HepG2 (cell line): ENCODE results near the gene NATD1.

Experiments used
- NCOR1 ChIP-seq: fragments of 200-600 bp; sonication (generic); IDR thresholded peaks from 2 replicates; pipeline ENCODE4 v1.7.0; 2017; ENCODE audit warnings: antibody characterized with exemption, low read length, borderline replicate concordance
- RNF2 ChIP-seq: fragments of 450-650 bp; conservative IDR thresholded peaks from 2 replicates; pipeline ENCODE4 v1.6.1; 2016; ENCODE audit warnings: low read depth
- TF ChIP-seq, protein P1 (sequence below), 2 experiments: sonication (generic) in 1 of 2; formaldehyde crosslinking in 1 of 2; IDR thresholded peaks; 2 replicates each; pipeline versions ENCODE4 v1.5.1 to v1.6.1; 2011 to 2020; ENCODE audit warnings: borderline replicate concordance in 1 of 2, low read depth in 1 of 2, low read length in 1 of 2, mild to moderate bottlenecking in 1 of 2, missing genetic modification reagents in 1 of 2, moderate library complexity in 1 of 2

DNA sequence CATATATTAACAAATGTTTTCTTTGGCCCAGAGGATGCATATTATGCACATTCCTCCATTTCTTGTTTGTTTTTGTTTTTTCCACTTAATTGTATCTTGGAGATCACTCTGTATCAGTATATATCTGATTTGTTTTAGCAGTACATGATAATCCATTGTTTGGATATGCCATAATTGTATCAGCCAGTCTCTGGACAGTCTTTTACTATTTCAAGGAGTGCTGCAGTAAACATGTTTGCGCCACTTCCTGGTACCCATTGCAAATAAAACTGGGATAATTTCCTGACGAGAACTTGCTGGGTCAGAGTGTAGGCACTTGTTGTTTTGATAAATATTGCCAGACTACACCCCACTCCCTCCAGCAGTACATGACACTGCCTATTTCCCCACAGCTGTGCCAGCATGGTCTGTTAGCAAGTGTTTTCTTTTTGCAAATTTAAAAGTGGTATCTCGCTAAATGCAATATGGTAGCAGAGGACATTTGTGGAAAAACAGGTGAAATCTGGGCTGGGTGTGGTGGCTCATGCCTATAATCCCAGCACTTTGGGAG lies 34.3 kb downstream of the NATD1 start:
- TF ChIP-seq NCOR1 (no peak), RNF2 (no peak)
- TF ChIP-seq, protein P1, sequence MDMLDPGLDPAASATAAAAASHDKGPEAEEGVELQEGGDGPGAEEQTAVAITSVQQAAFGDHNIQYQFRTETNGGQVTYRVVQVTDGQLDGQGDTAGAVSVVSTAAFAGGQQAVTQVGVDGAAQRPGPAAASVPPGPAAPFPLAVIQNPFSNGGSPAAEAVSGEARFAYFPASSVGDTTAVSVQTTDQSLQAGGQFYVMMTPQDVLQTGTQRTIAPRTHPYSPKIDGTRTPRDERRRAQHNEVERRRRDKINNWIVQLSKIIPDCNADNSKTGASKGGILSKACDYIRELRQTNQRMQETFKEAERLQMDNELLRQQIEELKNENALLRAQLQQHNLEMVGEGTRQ (IDR thresholded peaks at IDR 0.05; ENCODE audit: low read depth, low read length): no peak
- TF ChIP-seq, protein P1 (CRISPR knock-in tag; IDR thresholded peaks at IDR 0.05; ENCODE audit: borderline replicate concordance): no peak
